Smooth muscle cell (in vitro differentiated cells): ENCODE results near the gene INPP5A. TPM values are rescaled to one million over a fixed set of nuclear protein-coding genes. Genes with fewer than 3 reads are reported as not detected.

ENCODE experiments used
- DNase-seq: peaks from one replicate; lab custom pipeline; 2025; ENCODE audit not compliant: unreplicated experiment; lab: John Stamatoyannopoulos, UW
- H2AFZ ChIP-seq: fragments of 200-600 bp; sonication (generic); 2 replicates; pipeline ENCODE4 v1.6.0; 2016; ENCODE audit warnings: antibody characterized with exemption, low read depth, mild to moderate bottlenecking
- H3F3A ChIP-seq: fragments of 200-600 bp; sonication (generic); 2 replicates; pipeline ENCODE4 v1.6.0; 2017; ENCODE audit warnings: antibody characterized with exemption, low read depth
- H3K27ac ChIP-seq: fragments of 200-600 bp; sonication (generic); 2 replicates; pipeline ENCODE4 v1.5.1; 2016; ENCODE audit warnings: low read depth, mild to moderate bottlenecking
- H3K27me3 ChIP-seq: fragments of 200-600 bp; sonication (generic); 2 replicates; pipeline ENCODE4 v1.6.1; 2016; ENCODE audit warnings: low read depth, mild to moderate bottlenecking
- H3K36me3 ChIP-seq: fragments of 200-600 bp; sonication (generic); 2 replicates; pipeline ENCODE4 v1.5.1; 2016; ENCODE audit warnings: low read depth
- H3K4me1 ChIP-seq: fragments of 200-600 bp; sonication (generic); 2 replicates; pipeline ENCODE4 v1.5.1; 2016; ENCODE audit warnings: low read depth
- H3K4me2 ChIP-seq: fragments of 200-600 bp; sonication (generic); 2 replicates; pipeline ENCODE4 v1.6.0; 2016; ENCODE audit warnings: mild to moderate bottlenecking
- H3K4me3 ChIP-seq: fragments of 200-600 bp; sonication (generic); 2 replicates; pipeline ENCODE4 v1.5.1; 2016; ENCODE audit warnings: mild to moderate bottlenecking
- H3K79me2 ChIP-seq: fragments of 200-600 bp; sonication (generic); 2 replicates; pipeline ENCODE4 v1.6.0; 2016; ENCODE audit warnings: low read depth, mild to moderate bottlenecking
- H3K9ac ChIP-seq: fragments of 200-600 bp; sonication (generic); 2 replicates; pipeline ENCODE4 v1.6.0; 2016; ENCODE audit warnings: low read depth
- H3K9me3 ChIP-seq: fragments of 200-600 bp; sonication (generic); replicated peaks from 2 replicates; pipeline ENCODE4 v1.5.1; 2016; ENCODE audit warnings: low read depth
- H4K20me1 ChIP-seq: fragments of 200-600 bp; sonication (generic); 2 replicates; pipeline ENCODE4 v1.6.0; 2016; ENCODE audit warnings: low read depth
- WGBS: methylation state at CpG from one replicate; pipeline ENCODE4 v1.1.7; 2016; ENCODE audit warnings: low lambda C conversion rate; 5-methylcytosine and 5-hydroxymethylcytosine counted together
- polyA plus RNA-seq: library from polyadenylated mRNA; unstranded; fragments of >200 nt; fragmentation: Nextera tagmentation; extraction: Ambion mirVana; gene quantifications from 2 replicates; pipeline ENCODE4 v1.2.1, GENCODE V29; 2016
- total RNA-seq: library from RNA; depleted of rRNA; stranded (reverse); fragments of >200 nt; gene quantifications from 2 replicates; pipeline ENCODE4 v1.2.3, GENCODE V29; 2014
- TF ChIP-seq, protein P1 (sequence below): fragments of 200-600 bp; sonication (generic); IDR thresholded peaks from 2 replicates; pipeline ENCODE4 v1.5.1; 2017; ENCODE audit warnings: borderline replicate concordance, mild to moderate bottlenecking, antibody characterized with exemption; ENCODE audit not compliant: insufficient read depth, poor library complexity, severe bottlenecking

The INPP5A gene
- total and polyA plus RNA-seq, 2 experiments from 2014 or later = 48.0 to 55.9 TPM

GRCh38 chr10:132544744-132545658, 7.4 kb downstream of the INPP5A start:
- Histone ChIP-seq H4K20me1 (peaks cover 100% of the 10 kb centered on the region), H3K27ac (no peak overlapping the region), H3K4me2 (peak overlapping the region; percentile 31)

GRCh38 chr10:132545659-132546367, 8.2 kb downstream of the INPP5A start:
- Histone ChIP-seq H3K36me3 (no peaks in the 10 kb centered on the region), H3F3A (peaks cover under 1% of the 10 kb centered on the region), H3K27ac (no peak overlapping the region), H3K9me3 (no peaks in the 10 kb centered on the region), H3K27me3 (no peaks in the 10 kb centered on the region), H3K4me1 (peaks cover 11% of the 10 kb centered on the region), H3K9ac (no peak overlapping the region), H2AFZ (no peak overlapping the region), H3K4me2 (no peak overlapping the region), H3K79me2 (peaks cover 88% of the 10 kb centered on the region), H3K4me3 (no peak overlapping the region), H4K20me1 (peaks cover 100% of the 10 kb centered on the region)
- 97% methylated on average over 34 of the region's 34 CpGs for WGBS
- TF ChIP-seq, protein P1, sequence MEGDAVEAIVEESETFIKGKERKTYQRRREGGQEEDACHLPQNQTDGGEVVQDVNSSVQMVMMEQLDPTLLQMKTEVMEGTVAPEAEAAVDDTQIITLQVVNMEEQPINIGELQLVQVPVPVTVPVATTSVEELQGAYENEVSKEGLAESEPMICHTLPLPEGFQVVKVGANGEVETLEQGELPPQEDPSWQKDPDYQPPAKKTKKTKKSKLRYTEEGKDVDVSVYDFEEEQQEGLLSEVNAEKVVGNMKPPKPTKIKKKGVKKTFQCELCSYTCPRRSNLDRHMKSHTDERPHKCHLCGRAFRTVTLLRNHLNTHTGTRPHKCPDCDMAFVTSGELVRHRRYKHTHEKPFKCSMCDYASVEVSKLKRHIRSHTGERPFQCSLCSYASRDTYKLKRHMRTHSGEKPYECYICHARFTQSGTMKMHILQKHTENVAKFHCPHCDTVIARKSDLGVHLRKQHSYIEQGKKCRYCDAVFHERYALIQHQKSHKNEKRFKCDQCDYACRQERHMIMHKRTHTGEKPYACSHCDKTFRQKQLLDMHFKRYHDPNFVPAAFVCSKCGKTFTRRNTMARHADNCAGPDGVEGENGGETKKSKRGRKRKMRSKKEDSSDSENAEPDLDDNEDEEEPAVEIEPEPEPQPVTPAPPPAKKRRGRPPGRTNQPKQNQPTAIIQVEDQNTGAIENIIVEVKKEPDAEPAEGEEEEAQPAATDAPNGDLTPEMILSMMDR = no peak
- no peak for DNase-seq

More at GRCh38 chr10:132544744-132545658, 7.4 kb downstream of the INPP5A start:
- TF ChIP-seq, protein P1 = no peak
- WGBS = 82% methylated on average over 35 of the region's 35 CpGs
- Histone ChIP-seq H3K9me3 (no peaks in the 10 kb centered on the region), H3K79me2 (peaks cover 91% of the 10 kb centered on the region), H3K36me3 (no peaks in the 10 kb centered on the region), H3K4me1 (peaks cover 19% of the 10 kb centered on the region), H3F3A (peaks cover 9% of the 10 kb centered on the region), H3K4me3 (no peak overlapping the region), H3K9ac (no peak overlapping the region), H3K27me3 (no peaks in the 10 kb centered on the region), H2AFZ (no peak overlapping the region)
- DNase-seq = no peak

- Histone ChIP-seq H3K4me3 (no peak overlapping the region), H3K27me3 (no peaks in the 10 kb centered on the region), H3K79me2 (peaks cover 84% of the 10 kb centered on the region), H3K4me1 (peaks cover 3% of the 10 kb centered on the region), H3K4me2 (no peak overlapping the region), H2AFZ (no peak overlapping the region), H3F3A (no peaks in the 10 kb centered on the region), H4K20me1 (peaks cover 100% of the 10 kb centered on the region), H3K9ac (no peak overlapping the region), H3K9me3 (no peaks in the 10 kb centered on the region), H3K27ac (no peak overlapping the region), H3K36me3 (no peaks in the 10 kb centered on the region)
- TF ChIP-seq, protein P1 = no peak
- no peak for DNase-seq
- WGBS = 95% methylated on average over 26 of the region's 26 CpGs
Measured at GRCh38 chr10:132546567-132547420, 9.2 kb downstream of the INPP5A start.
